HG02610 (cell line): ENCODE measurements around the gene KRTAP5-8.
"Not testable (repeated sequence)": the region's sequence is repeated elsewhere in the genome, so short reads cannot be mapped to it uniquely, and the experiment has no call there.

Experiments
- ATAC-seq: cut with Tn5 transposase; IDR thresholded peaks from one replicate; pipeline ENCODE4 v1.9.1; 2021; ENCODE audit warnings: mild to moderate bottlenecking, moderate library complexity; ENCODE audit not compliant: unreplicated experiment

Gene KRTAP5-8

GRCh38 chr11:71571101-71571850 lies 33.5 kb downstream of the KRTAP5-8 start:
- ATAC-seq, result not testable (repeated sequence)

GRCh38 chr11:71572811-71573210 lies 35.0 kb downstream of the KRTAP5-8 start:
- ATAC-seq, result no peak

GRCh38 chr11:71574418-71574817 lies 36.6 kb downstream of the KRTAP5-8 start:
- no peak for ATAC-seq

- no peak for ATAC-seq
Measured at GRCh38 chr11:71575723-71576424, 38.0 kb downstream of the KRTAP5-8 start.

GRCh38 chr11:71576688-71577465 lies 39.1 kb downstream of the KRTAP5-8 start:
- not testable (repeated sequence) for ATAC-seq

GRCh38 chr11:71577469-71578004 lies 39.7 kb downstream of the KRTAP5-8 start:
- no peak for ATAC-seq

- ATAC-seq, result not testable (repeated sequence)
Measured at GRCh38 chr11:71579513-71579912, 41.7 kb downstream of the KRTAP5-8 start.

- no peak for ATAC-seq
Measured at GRCh38 chr11:71580057-71581003, 42.5 kb downstream of the KRTAP5-8 start.

- ATAC-seq, result no peak
Measured at GRCh38 chr11:71581826-71582225, 44.0 kb downstream of the KRTAP5-8 start.

- no peak for ATAC-seq
Measured at GRCh38 chr11:71582309-71582895, 44.6 kb downstream of the KRTAP5-8 start, which contains the start of gene KRTAP5-11. Gene KRTAP5-11, minus strand, starts transcription at chr11:71582875. Its CDS starts 38 bp downstream, at chr11:71582837.

GRCh38 chr11:71582969-71583368 lies 45.1 kb downstream of the KRTAP5-8 start:
- ATAC-seq, result not testable (repeated sequence)

- ATAC-seq, result not testable (repeated sequence)
Measured at GRCh38 chr11:71585673-71586072, 47.8 kb downstream of the KRTAP5-8 start.

GRCh38 chr11:71588314-71588713 lies 50.5 kb downstream of the KRTAP5-8 start:
- not testable (repeated sequence) for ATAC-seq
